Left renal pelvis (tissue), 4 donors: ENCODE measurements around the gene FBXO9. TPM values are rescaled to one million over a fixed set of nuclear protein-coding genes. Genes with fewer than 3 reads are reported as not detected.

Experiments used
- DNase-seq, 4 donors: peaks; one replicate each; pipeline ENCODE4 v3.0.0-alpha.2; 2013; ENCODE audit warnings: low read depth in 4 of 4, low spot score in 3 of 4
- polyA plus RNA-seq, 4 donors: library from polyadenylated mRNA; unstranded; fragments of 120-200 nt; gene quantifications; one replicate each; pipeline ENCODE4 v1.2.1, GENCODE V29; 2013; ENCODE audit not compliant: insufficient read length in 4 of 4

The FBXO9 gene
- polyA plus RNA-seq, 4 donors = 76.2 to 123 (median 95.7) TPM

DNA sequence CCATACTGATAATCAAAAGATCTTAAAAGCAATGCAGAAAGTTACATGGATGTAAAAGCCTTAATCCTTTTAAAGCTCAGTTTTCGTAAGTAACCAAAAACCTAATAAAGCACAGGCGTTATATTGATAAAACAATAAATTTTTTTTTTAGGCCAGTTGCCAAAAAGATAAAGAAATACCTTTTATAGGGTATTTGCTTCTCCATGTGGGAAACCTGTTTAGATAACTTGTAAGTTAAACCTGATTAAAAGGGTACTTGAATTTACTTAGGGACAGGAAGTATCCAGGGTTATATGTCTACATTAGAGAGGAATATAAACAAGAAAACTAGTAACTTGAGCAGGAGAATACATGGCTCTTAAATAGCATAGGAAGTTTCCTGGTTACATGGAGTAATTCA lies 21.1 kb downstream of the FBXO9 start:
- no peak for DNase-seq

DNA sequence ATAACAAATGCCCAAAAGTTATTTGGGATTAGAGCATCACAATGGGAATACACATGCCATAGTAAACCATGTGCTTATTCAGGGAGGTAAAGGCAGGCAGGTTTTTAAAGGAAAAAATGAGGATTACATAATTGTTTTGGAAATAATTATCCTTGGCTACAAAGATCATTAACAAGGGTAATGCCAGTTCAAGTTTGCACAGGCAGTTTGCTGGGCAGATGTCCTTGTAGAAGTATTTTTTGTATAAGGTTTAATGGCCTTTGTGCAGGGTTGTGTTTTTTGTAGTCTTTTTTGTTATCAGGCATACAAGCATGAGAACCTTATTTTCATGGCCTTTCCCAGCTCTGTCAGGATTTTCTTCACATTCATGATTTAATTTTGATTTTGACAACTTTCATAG lies 24.7 kb downstream of the FBXO9 start:
- no peak for DNase-seq

DNA sequence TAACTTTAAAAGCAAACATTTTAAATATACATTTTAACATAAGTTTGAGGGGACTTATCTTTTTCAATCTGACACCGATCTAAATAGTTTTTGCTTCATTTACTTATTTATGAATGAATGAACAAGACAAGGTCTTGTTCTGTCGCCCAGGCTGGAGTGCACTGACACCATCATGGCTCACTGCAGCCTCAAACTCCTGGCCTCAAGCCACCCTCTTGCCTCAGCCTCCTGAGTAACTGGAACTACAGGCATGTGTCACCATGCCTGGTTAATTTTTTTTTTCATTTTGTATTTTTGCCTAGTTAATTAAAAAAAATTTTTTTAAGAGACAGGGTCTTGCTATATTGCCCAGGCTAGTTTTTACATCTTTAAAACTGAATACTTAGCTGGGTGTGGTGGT lies 25.4 kb downstream of the FBXO9 start:
- DNase-seq = no peak

DNA sequence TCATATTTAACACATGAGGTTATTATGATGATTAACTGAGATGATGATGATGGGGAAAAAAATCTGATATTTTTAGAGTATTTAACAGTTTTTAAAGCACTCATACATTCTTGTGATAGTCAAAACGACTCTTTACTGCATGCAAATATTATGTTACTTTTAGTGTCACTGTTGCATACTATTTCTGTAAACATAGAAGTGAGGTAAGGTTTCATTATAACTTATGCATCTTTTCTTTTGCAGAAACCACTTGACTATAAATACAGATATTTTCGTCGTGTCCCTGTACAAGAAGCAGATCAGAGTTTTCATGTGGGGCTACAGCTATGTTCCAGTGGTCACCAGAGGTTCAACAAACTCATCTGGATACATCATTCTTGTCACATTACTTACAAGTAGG lies 30.1 kb downstream of the FBXO9 start:
- no peak for DNase-seq

DNA sequence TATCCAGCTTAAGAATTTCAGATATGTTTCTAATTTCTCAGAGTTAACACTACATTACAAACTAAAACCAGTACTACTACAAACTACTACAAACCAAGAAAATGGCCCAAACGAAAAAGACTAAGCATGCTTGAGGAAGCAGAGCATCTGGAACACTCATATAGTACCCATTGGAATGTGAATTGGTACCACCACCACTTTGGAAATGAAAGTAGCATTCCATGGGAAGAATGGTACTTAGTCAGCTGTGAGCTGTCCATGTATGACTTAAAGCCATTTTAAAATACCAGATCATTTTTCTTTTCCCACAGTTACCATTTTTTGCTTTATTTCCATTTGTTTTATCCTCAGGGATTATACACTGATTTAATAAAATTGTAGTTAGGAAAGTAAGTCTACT lies 30.5 kb downstream of the FBXO9 start:
- no peak for DNase-seq

DNA sequence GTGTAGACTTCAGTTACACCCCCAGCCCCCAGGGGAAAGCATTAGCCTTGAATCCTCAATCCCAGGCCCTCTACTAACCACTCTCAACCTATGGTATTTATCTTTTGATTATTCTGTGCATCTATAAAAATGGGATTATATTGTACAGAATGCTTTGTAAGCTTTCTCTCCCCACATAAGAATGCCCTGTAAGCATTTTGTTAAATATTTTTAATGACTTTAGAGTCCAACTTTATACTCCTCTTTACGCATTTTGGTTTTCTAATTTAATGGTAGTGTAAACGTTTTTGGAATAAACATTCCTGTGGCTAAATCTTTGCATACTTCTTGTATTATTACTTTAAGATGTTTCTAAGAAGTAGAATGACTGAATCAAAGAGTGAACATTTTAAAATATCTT lies 35.4 kb downstream of the FBXO9 start:
- no peak for DNase-seq

DNA sequence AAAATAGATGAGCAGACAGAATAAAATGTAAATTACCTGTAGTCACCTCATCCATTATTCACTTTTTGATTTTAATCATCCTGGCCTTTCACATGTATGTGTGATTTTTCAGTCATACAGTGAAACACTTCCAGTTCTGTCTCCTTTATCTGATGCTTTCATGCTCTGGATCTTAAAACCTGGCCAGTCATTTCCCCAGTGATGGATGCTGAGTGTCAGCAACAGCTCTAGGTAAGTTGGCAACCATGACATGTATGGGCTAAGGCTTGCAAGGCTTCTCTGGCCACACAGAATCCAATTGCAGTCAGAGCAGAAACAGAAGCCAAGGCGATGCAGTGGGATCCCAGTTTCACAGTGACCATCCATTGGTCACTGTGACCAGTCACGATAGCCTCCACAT lies 35.8 kb downstream of the FBXO9 start:
- no peak for DNase-seq

DNA sequence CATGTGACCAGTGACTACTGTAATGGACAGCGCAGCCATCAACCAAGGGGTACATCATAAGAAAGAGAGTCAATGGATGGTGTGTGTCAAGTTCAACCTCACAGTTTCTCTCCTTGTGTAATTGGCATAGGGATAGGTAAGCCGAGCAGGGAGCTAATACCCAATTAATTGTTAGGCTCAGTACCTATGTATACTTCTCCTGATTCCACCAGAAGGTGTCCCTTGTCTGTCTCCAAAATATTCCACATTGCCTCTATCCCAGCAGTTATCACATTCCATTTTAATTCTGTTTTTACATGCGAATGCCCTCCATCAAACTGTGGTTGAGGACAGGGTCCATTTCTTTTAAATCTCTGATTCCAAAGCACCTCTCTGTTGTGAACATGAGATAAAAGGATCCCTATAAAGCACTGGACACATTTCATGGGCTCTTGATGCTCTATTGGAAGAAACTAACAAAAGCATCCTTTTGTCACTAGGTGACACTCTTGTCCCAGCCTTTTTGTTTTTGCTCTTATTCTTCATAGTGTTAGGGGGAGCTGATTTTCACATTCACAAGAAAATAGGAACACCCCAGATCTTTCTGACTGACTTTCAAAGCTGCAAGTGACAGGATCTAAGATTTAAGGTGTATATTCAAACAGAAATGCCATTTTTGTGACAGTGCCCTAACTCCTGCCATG lies 38.9 kb downstream of the FBXO9 start:
- no peak for DNase-seq

DNA sequence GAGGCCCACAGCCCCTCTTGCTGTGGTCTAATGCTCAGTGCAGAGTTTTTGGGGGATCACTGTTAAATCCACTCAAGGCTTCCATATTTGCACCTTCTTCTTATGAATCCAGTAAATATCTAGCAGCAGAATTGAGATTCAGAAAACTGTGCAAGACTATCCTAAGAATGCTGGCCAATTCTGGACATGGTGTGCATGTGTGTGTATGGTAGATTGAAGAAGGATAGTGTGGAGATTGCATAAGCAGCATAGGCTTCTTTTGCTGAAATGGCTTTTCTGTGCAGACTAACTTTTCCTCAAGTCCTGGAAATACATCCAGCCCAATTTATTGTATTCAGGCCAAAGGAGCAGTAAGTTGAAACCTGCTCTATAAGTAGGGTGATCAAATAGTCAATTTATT lies 39.7 kb downstream of the FBXO9 start:
- no peak for DNase-seq

DNA sequence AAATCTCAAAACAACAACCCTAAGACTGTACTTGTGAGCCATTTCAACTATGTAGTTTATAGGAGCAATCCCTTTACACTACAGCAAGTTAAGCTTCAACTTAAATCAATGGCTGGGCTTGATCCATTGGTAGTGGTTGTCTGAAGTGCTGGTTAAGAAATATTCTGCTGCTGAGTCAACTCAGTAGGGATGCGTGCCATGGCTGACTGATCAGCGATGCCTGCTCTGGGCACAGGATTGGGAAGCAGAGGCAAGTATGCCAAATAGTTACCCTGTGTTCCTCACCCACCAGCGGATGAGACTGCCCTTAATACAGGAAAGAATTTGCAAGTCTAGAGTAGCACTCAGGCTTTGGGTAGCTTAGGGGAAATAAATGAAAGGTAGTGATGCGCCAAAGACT lies 41.9 kb downstream of the FBXO9 start:
- no peak for DNase-seq

DNA sequence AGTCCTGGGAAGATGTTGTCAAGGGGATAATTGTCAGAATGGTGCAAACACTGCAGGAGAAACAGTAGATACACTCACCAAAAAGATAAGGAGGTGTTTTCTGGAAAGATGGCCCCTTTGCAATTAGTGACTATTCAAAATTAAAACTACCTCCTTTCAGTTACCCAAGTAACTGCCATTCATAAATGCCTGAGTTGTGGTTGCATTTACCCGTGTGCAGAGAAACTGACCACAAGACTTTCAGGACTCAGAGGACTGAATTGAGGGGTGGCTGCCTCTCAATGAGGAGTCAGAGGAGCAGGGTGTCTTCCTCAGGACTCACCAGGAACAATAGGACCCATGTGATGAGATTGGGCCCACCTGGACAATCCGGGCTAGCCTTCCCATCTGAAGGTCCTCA lies 44.4 kb downstream of the FBXO9 start:
- DNase-seq = no peak

DNA sequence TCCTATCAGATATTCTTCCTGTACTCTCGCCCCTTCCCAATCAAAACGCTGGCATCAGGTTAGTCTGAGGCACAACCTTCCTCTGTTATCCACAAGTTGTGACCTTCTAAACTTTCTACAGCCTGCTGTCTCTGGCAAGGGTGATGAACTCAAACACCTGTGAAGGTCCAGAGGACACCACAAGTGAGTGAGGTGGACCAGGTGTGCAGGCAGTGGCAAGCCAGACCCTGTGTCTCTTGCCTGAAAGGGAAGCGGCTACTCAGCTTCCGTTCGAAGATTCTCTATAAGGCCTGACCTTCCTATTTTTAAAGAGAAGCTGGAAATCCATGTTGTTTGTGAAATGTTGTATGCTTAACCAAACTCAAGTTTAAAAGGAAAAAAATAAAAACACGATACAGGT lies 46.7 kb downstream of the FBXO9 start:
- DNase-seq = no peak

DNA sequence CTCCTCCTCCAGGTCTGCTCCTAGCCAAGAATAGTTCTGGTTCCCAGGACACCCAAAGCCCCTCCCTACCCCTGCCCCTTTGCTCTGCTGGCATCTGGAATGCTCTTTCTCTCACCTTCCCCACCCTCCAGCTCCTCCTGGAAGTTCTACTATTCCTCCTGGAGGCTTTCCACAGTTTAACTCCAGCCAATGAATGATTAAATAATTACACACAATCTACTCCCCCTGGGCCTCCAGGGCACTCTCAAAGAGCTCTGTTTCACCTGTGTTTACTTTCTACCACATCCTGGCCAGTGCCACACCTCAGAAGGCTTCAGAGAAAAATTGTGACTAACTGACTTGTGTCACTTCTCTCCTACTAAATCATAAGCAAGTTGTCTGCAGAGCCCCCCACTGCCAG lies 47.2 kb downstream of the FBXO9 start:
- peak in 1 of 4 donors; percentile 10 for DNase-seq

DNA sequence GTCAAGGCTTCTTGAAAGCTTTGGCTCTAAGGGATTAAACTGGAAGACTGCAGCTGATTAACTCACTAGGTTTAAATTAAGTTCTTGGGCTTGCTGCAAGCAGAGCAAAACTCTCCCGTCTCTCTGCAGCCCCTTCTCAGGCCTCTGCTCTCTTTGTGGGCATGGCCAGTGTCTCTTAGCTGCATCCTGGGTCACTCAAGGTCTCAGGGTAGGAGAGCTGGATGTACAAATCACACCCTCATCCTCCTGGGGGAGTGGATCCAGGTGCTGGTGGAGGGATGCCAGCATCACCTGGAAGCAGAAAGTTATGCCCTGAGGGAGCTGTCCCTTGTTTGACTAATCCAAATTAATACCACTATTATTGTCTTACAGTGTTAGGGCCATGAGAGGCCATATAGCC lies 47.7 kb downstream of the FBXO9 start:
- no peak for DNase-seq

DNA sequence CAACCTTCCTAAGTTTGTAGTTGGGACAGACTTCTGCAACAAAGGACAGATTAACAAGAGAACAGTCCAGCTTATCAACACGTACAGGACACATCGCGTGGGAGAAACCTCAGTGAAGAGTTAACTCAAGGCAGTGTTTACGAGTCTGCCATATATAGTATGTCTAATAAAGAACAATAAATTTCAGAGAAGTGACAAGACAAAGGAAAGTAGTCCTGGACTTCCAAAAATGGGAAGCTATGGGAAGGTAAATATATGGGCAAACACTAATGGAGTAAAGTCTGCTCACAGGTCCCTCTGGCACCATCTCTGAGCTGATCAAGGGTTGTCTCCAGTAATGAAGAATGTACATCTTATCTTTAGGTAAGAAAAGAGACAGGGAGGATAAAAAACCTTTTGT lies 48.5 kb downstream of the FBXO9 start:
- DNase-seq = no peak

DNA sequence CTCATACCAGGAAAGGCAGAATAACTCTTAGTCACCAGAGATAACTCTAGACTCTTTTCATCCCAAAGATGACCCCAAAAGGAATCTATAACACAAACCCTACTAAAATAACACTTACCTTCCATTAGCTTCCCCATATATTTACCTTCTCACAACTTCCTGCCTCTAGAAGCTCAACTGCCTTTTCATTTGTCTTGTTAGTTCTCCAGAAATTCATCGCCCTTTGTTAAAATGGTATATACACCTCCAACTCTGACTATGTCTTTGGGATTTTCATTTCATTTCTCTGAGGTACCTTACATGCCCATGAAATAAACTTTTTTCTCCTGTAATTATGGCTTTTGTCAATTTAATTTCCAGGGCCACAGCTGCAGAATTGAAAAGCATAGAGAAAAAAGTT lies 49.9 kb downstream of the FBXO9 start:
- DNase-seq = no peak

DNA sequence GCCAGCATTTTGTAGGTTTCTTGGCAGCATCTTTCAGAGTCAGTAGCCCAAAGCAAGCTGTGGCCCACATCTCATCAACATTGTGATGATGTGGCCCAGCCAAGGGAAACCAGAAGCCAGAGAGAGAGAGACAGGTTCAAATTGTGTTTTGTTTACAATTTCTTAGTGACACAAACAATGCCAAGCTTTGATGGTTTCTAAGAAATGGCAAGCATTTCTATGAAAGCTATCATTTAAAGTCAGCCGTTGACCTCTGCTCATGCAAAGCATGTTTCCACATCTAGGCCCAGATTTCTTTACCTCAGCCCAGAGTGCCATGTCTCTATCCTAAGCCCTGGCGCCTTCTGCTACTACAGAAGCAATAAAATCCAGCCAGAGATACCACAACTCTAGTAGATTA lies 50.5 kb downstream of the FBXO9 start:
- DNase-seq = no peak

DNA sequence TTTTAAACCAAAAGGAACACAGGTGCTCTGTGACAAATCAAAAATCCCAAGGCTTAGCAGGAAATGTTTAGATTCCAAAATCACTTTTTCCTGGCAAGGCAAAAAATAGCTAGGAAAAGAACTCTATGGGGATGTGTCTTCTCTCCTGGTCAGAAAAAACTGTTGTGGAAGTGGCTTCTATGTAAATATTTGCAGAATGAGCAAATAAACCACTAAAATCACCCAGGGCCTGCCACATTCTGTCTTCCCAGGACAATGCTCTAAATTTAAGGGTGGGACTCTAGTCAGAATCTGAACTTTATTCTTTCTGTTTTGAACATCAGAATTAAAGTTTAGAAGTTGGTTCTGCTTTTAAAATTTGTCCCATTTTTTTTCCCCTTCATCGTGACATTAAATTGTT lies 54.1 kb downstream of the FBXO9 start:
- DNase-seq = no peak

DNA sequence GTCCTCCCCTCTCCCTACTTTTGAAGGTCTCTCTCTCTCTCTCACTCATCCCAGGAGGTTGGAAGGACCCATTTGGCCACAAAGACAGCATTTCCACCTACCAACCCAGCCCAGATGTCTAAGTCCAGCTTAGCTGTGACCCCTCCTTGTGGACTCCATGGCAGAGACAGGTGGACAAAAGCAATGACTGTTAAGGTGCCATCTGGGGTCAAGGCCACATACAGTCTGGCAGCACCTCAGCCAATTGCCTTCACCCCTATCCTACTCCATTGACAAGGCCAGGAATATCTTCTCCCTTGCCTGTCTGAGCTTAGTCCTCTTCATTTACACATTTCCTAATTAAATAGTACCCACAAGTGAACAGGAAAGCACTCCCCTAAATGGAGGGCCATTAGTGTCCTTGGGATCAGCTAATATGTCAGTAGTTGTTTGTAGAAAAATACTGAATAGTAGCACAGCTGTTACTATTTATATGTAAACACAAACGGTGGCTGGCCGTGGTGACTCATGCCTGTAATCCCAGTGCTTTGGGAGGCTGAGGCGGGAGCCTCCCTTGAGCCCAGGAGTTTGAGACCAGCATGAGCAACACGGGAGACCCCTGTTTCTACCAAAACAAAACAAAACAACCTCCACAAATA lies 54.7 kb downstream of the FBXO9 start:
- DNase-seq = no peak

DNA sequence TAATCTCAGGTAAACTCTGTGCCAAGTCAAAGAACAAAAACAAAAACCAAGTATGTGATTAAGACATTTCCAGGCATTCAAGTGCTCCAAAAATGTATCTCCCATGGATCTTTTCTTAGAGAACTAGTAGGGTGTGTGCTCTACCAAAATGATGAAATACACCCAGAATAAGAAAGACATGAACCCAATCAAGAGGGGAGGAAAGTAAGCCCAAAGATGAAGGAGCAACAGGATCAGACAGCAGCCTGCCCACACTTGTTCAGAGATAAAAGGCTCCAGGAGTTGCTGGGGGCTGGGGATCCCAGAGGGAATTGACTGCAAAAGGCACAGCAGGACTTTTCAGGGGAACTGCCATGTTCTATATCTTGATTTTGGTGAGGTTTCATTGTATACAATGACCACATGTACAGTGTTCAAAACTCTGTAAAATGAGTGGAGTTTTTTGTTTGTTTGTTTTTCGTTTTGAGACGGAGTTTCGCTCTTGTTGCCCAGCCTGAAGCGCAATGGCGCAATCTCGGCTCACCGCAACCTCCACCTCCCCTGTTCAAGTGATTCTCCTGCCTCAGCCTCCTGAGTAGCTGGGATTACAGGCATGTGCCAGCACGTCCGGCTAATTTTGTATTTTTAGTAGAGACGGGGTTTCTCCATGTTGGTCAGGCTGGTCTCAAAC lies 59.1 kb downstream of the FBXO9 start:
- DNase-seq = no peak

DNA sequence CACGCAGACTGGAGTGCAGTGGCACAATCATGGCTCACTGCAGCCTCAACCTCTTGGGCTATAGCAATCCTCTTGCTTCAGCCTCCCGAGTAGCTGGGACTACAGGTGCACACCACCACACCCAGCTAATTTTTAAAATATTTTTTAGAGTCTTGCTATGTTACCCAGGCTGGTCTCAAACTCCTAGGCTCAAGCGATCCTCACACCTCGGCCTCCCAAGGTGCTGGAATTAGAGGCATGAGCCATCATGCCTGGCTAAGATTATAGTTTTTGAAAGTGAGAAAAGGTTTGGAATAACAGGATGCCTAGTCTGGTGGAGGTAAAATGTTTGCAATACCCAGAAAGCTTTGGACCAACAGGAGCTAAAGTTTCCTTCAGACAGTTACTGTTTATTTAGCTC lies 60.1 kb downstream of the FBXO9 start:
- DNase-seq = no peak

DNA sequence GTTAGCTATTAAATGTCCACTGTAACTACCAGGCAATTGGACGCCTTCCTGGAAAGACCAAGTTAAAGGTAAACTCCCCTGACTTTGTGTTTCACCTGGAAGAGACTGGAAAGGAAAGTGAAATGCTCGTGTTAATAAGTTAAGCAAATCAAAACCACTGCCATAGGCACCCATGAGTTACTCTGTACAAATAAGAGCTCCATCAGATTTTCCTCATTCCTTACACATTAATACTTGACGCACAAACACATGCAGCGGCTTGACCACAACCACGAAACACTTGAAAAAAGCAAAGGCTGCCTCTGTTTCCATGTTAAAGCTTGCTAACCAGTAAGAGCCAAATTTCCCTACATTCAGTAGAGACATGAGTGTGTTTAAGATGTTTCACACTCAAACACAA lies 63.6 kb downstream of the FBXO9 start:
- no peak for DNase-seq
